SJCRH30 (cell line): ENCODE data around the gene GRIN2A. TPM values are rescaled to one million over a fixed set of nuclear protein-coding genes. Genes with fewer than 3 reads are reported as not detected.

Source experiments
- DNase-seq, 2 experiments: peaks; one replicate each; pipeline ENCODE4 v3.0.0-alpha.2; 2015 to 2020
- H3K27ac ChIP-seq: fragments of 250-450 bp; sonication (Bioruptor Pico); 2 replicates; pipeline ENCODE4 v1.5.1; 2020; ENCODE audit warnings: mild to moderate bottlenecking, moderate library complexity
- H3K27me3 ChIP-seq: fragments of 250-450 bp; sonication (Bioruptor Pico); 2 replicates; pipeline ENCODE4 v1.5.1; 2020; ENCODE audit warnings: mild to moderate bottlenecking, moderate library complexity
- H3K36me3 ChIP-seq: fragments of 250-450 bp; sonication (Bioruptor Pico); 2 replicates; pipeline ENCODE4 v1.5.1; 2020; ENCODE audit warnings: mild to moderate bottlenecking, moderate library complexity
- H3K4me1 ChIP-seq: fragments of 250-450 bp; sonication (Bioruptor Pico); 2 replicates; pipeline ENCODE4 v1.5.1; 2020; ENCODE audit warnings: mild to moderate bottlenecking, moderate library complexity
- H3K4me3 ChIP-seq: fragments of 250-450 bp; sonication (Bioruptor Pico); 2 replicates; pipeline ENCODE4 v1.5.1; 2020; ENCODE audit warnings: mild to moderate bottlenecking, moderate library complexity
- H3K9me3 ChIP-seq: fragments of 250-450 bp; sonication (Bioruptor Pico); replicated peaks from 2 replicates; pipeline ENCODE4 v1.5.1; 2020; ENCODE audit warnings: mild to moderate bottlenecking, moderate library complexity
- total RNA-seq: library from RNA; depleted of rRNA; stranded (reverse); fragments of >200 nt; shearing (Covaris generic); gene quantifications from 2 replicates; pipeline ENCODE4 v1.2.3, GENCODE V29; 2014

Gene GRIN2A
- total RNA-seq, 1 experiment from 2014 or later: 0.38 TPM

GRCh38 chr16:10169904-10170410 lies 12.3 kb downstream of the GRIN2A start:
- no peak overlapping the region for H3K27ac ChIP-seq
- no peak for DNase-seq
- no peaks in the 10 kb centered on the region for H3K4me1 ChIP-seq

DNA sequence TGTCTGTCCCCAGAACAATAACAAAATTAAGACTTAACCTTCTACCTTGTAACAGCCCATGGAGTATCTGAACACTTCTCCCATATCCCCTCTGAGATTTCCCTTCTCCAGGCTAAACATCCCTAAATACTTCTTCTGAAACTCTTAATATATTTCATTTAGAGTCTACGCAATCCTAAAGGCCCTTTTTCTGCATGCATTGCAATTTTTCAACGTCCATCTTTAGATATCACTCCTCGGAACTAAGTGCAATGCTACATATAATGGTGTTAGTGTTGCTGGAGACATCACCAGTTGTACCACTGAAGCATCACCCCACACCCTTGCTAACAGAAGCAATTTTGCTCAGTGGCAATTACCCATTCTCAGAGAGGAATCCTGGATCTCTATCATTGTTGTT lies 13.2 kb downstream of the GRIN2A start:
- Histone ChIP-seq H3K4me1 (no peaks in the 10 kb centered on the region), H3K27ac (no peak overlapping the region), H3K27me3 (no peaks in the 10 kb centered on the region), H3K4me3 (no peak overlapping the region), H3K9me3 (no peaks in the 10 kb centered on the region), H3K36me3 (no peaks in the 10 kb centered on the region)
- no peak for DNase-seq

More at GRCh38 chr16:10169904-10170410, 12.3 kb downstream of the GRIN2A start:
- no peaks in the 10 kb centered on the region for H3K27me3 ChIP-seq
- no peaks in the 10 kb centered on the region for H3K9me3 ChIP-seq
- H3K4me3 ChIP-seq: no peak overlapping the region
- H3K36me3 ChIP-seq: no peaks in the 10 kb centered on the region

- Histone ChIP-seq H3K4me3 (no peak overlapping the region), H3K27ac (no peak overlapping the region), H3K9me3 (no peaks in the 10 kb centered on the region), H3K36me3 (no peaks in the 10 kb centered on the region), H3K27me3 (no peaks in the 10 kb centered on the region), H3K4me1 (no peaks in the 10 kb centered on the region)
- DNase-seq: no peak
These were observed 14.0 kb downstream of the GRIN2A start for GRCh38 chr16:10168258-10168657.

GRCh38 chr16:10165643-10166042 lies 16.6 kb downstream of the GRIN2A start:
- Histone ChIP-seq H3K27ac (no peak overlapping the region), H3K27me3 (no peaks in the 10 kb centered on the region), H3K4me3 (no peak overlapping the region), H3K36me3 (no peaks in the 10 kb centered on the region), H3K9me3 (no peaks in the 10 kb centered on the region), H3K4me1 (no peaks in the 10 kb centered on the region)
- no peak for DNase-seq

- Histone ChIP-seq H3K27me3 (no peaks in the 10 kb centered on the region), H3K4me3 (no peak overlapping the region), H3K27ac (no peak overlapping the region), H3K36me3 (no peaks in the 10 kb centered on the region), H3K9me3 (no peaks in the 10 kb centered on the region), H3K4me1 (no peaks in the 10 kb centered on the region)
- DNase-seq: no peak
These were observed 19.2 kb downstream of the GRIN2A start for GRCh38 chr16:10162981-10163380.

DNA sequence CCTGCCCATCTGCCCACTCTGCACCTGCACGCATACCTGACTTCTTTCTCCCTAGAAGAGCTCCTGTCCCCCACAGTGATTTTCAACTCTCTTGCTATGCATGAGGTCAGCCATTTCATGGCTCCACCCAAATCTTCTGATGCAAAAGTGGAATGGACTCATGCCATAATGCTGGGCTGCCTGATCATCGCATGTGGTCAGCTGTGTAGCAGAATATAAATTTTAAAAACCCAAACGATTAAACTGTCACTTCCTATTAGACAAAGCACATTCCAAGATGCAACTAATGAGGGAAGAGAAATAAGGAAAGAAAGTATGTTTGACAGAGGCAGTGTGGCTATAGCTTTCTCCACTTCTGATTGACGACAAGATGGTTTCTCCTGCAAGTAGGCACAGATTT lies 26.1 kb downstream of the GRIN2A start:
- H3K9me3 ChIP-seq: no peaks in the 10 kb centered on the region
- DNase-seq: no peak
- H3K4me3 ChIP-seq: no peak overlapping the region
- H3K27ac ChIP-seq: no peak overlapping the region
- no peaks in the 10 kb centered on the region for H3K36me3 ChIP-seq
- no peaks in the 10 kb centered on the region for H3K27me3 ChIP-seq
- H3K4me1 ChIP-seq: no peaks in the 10 kb centered on the region

DNA sequence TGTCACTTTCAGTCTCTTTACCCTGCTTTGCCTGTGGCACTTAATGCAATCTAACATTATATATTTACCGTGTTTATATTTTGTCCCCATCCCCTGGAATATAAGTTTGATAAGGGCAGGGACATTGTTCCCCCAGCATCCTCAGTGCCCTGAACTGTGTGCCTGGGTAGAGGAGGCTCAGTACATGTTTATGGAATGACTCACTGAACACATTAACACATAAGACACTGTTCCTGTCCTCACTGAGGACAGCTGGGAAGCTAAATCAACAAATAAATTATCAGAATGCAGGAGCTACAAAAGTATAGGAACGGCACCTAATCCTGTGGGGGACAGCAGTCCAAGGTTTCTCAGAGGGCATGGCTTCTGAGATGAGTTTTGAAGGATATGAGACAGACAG lies 27.8 kb downstream of the GRIN2A start:
- Histone ChIP-seq H3K36me3 (no peaks in the 10 kb centered on the region), H3K4me1 (no peaks in the 10 kb centered on the region), H3K27me3 (no peaks in the 10 kb centered on the region), H3K27ac (no peak overlapping the region), H3K4me3 (no peak overlapping the region), H3K9me3 (no peaks in the 10 kb centered on the region)
- DNase-seq: no peak

DNA sequence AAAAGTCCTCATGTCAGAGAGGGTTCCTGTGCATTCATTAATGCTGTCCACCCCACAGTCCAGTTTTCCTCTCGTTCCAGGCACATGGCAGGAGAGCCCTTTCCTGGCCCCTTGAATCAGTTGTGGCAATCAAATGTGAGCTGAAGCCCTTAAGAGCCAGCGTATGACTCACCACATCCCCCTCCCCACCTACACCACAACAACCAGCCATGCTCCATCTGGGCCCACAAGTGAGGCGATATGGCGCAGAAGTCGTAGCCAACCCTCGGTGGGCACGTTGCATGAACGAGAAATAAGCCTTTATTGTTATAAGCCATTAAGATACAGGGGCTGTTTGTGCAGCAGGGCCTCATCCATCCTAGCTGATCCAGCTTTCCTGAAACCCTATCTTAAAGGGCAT lies 28.2 kb downstream of the GRIN2A start:
- Histone ChIP-seq H3K27me3 (no peaks in the 10 kb centered on the region), H3K36me3 (no peaks in the 10 kb centered on the region), H3K27ac (no peak overlapping the region), H3K4me1 (no peaks in the 10 kb centered on the region), H3K9me3 (no peaks in the 10 kb centered on the region), H3K4me3 (no peak overlapping the region)
- no peak for DNase-seq

DNA sequence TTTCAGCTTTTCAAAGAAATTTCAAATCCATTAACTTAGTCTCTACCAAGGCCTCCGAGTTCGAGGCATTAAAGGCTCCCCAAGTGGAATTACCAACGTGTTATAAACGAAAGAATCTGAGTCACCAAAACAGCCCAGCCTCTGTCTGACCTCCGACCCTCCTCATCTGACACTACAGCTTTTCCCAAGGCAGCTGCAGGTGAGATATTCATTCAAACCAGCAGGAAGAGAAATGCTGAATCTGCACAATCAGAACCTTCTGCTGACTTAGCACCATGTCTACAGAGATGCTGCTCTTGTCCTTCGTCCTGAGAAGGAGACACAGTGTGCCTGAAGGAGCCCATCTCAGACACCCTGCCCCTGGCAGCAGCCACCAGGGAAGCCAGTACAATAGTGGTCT lies 30.5 kb downstream of the GRIN2A start:
- no peaks in the 10 kb centered on the region for H3K36me3 ChIP-seq
- H3K27ac ChIP-seq: no peak overlapping the region
- no peaks in the 10 kb centered on the region for H3K27me3 ChIP-seq
- DNase-seq: no peak
- no peaks in the 10 kb centered on the region for H3K4me1 ChIP-seq
- no peaks in the 10 kb centered on the region for H3K9me3 ChIP-seq
- no peak overlapping the region for H3K4me3 ChIP-seq

GRCh38 chr16:10150906-10151305 lies 31.3 kb downstream of the GRIN2A start:
- Histone ChIP-seq H3K36me3 (no peaks in the 10 kb centered on the region), H3K4me1 (no peaks in the 10 kb centered on the region), H3K27ac (no peak overlapping the region), H3K4me3 (no peak overlapping the region), H3K27me3 (no peaks in the 10 kb centered on the region), H3K9me3 (no peaks in the 10 kb centered on the region)
- no peak for DNase-seq

DNA sequence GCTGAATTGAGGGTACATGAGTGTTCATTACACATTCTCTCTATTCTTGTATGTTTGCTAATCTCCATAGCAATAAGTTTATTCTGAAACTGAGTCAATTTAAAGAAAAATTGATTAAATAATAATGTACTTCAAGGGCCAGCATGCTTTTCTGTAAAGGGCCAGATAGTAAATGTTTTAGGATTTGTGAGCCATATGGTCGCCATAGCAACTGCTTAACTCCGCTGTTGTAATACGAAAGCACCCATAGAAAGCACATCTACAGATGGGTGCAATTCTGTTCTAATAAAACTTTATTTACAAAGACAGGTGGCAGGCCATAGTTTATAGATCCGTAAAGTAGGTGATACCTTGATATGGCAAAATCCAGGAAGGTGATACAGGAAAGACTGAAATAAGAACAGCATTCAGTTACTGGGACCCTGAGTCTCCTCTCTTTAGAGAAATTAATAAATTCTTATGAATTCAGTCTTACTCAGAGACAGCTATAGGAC lies 36.6 kb downstream of the GRIN2A start:
- no peaks in the 10 kb centered on the region for H3K9me3 ChIP-seq
- H3K36me3 ChIP-seq: no peaks in the 10 kb centered on the region
- H3K27me3 ChIP-seq: no peaks in the 10 kb centered on the region
- no peak overlapping the region for H3K27ac ChIP-seq
- no peak overlapping the region for H3K4me3 ChIP-seq
- no peaks in the 10 kb centered on the region for H3K4me1 ChIP-seq
- no peak for DNase-seq

- DNase-seq: no peak
These were observed 40.6 kb downstream of the GRIN2A start for GRCh38 chr16:10141671-10142070.

DNA sequence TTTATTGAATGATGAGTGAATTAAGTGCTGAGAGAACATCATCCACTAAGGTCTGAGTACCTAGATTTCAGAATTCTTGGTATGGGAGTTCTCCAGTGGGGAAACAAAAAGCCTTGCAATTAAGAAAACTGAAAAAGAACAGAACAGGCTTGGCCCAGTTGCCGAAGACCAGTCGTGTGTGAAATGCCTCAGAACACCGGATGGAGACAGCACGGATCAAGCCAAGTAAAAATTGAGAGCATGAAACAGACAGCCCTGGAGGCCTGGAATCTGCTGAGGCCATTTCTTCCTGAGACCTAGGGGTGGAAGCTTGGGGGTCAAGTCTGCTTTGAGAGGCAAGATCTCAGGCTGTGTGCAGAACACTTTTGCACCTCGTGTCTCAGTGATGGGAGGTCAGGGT lies 43.3 kb downstream of the GRIN2A start:
- Histone ChIP-seq H3K4me1 (no peaks in the 10 kb centered on the region), H3K36me3 (no peaks in the 10 kb centered on the region), H3K9me3 (no peaks in the 10 kb centered on the region), H3K27me3 (no peaks in the 10 kb centered on the region), H3K4me3 (no peak overlapping the region), H3K27ac (no peak overlapping the region)
- no peak for DNase-seq

More at GRCh38 chr16:10141671-10142070, 40.6 kb downstream of the GRIN2A start:
- no peak overlapping the region for H3K4me3 ChIP-seq
- H3K36me3 ChIP-seq: no peaks in the 10 kb centered on the region
- no peaks in the 10 kb centered on the region for H3K9me3 ChIP-seq
- H3K27ac ChIP-seq: no peak overlapping the region
- no peaks in the 10 kb centered on the region for H3K27me3 ChIP-seq
- no peaks in the 10 kb centered on the region for H3K4me1 ChIP-seq

DNA sequence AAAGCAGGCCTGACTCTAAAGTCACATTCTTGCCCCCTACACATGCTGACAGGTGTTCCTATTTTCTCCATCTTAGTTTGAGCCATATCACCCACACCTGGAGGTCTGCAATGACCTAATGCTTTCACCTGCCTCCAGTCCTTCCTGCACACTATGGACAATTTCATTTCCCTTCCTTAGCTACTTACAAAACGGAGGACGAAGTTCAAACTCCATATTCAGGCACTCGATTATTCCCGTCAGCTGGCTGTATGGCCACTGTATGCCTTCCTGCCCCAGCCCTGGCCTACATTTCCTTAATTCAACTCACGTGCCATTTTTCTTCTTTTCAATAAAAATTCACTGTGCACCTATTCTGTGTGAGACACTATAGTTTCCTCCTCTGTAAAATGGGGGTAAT lies 44.9 kb downstream of the GRIN2A start:
- DNase-seq: no peak
- no peaks in the 10 kb centered on the region for H3K9me3 ChIP-seq
- no peaks in the 10 kb centered on the region for H3K36me3 ChIP-seq
- H3K27ac ChIP-seq: no peak overlapping the region
- H3K4me3 ChIP-seq: no peak overlapping the region
- H3K27me3 ChIP-seq: no peaks in the 10 kb centered on the region
- no peaks in the 10 kb centered on the region for H3K4me1 ChIP-seq

- H3K27ac ChIP-seq: no peak overlapping the region
- H3K4me1 ChIP-seq: no peaks in the 10 kb centered on the region
- DNase-seq: no peak
- H3K36me3 ChIP-seq: no peaks in the 10 kb centered on the region
- no peaks in the 10 kb centered on the region for H3K9me3 ChIP-seq
- no peak overlapping the region for H3K4me3 ChIP-seq
- no peaks in the 10 kb centered on the region for H3K27me3 ChIP-seq
These were observed 45.3 kb downstream of the GRIN2A start for GRCh38 chr16:10136916-10137315.

DNA sequence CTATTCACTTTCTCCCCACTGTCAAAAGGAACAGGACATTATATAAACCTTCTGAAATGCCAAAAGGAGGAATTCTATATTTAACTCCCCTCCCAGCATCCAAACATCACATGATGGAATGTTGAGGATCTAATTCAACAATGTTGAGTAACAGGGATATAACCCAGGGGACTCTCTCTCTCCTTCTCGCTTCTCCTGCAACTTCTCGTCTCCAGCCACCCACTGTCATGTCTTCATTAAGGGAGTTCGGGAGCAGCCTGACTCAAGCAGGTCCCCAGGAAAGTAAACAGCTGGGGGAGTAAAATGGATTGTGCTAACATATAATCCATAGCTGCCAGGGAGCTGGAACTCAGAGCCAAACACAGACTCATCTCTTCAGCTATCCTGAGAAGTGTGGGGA lies 51.7 kb downstream of the GRIN2A start:
- H3K36me3 ChIP-seq: no peaks in the 10 kb centered on the region
- no peaks in the 10 kb centered on the region for H3K27me3 ChIP-seq
- no peak overlapping the region for H3K4me3 ChIP-seq
- no peak overlapping the region for H3K27ac ChIP-seq
- DNase-seq: no peak
- H3K4me1 ChIP-seq: no peaks in the 10 kb centered on the region
- no peaks in the 10 kb centered on the region for H3K9me3 ChIP-seq
